HEK293 (cell line): ENCODE data around the gene KIAA1755.

Experiments used
- CTCF ChIA-PET: fragments of 350-600 bp; formaldehyde crosslinking; extraction: SDS; loops from one replicate; lab custom pipeline; 2021; ENCODE audit warnings: antibody characterized with exemption; lab: Yijun Ruan, JAX
- POLR2A ChIA-PET: fragments of 300-600 bp; formaldehyde crosslinking; extraction: SDS; loops from one replicate; lab custom pipeline; 2020; ENCODE audit warnings: antibody characterized with exemption, inconsistent platforms; lab: Yijun Ruan, JAX
- H3K27ac ChIP-seq: fragments of 200-500 bp; sonication (Bioruptor generic); 2 replicates; pipeline ENCODE4 v1.5.1; 2014; ENCODE audit warnings: low read depth, low read length, control low read depth, inconsistent platforms; ENCODE audit errors: extremely low read depth
- H3K36me3 ChIP-seq, 2 experiments: fragments of 200-500 bp in 1 of 2; sonication (Bioruptor generic) in 1 of 2; 1 replicate in 1 of 2; 2 replicates in 1 of 2; pipeline ENCODE4 v1.5.1; 2014 to 2017; ENCODE audit warnings: inconsistent platforms in 2 of 2, low read length in 2 of 2; ENCODE audit not compliant: control insufficient read depth in 2 of 2, insufficient read depth in 1 of 2
- H3K4me1 ChIP-seq: fragments of 200-500 bp; sonication (Bioruptor generic); 2 replicates; pipeline ENCODE4 v1.5.1; 2014; ENCODE audit warnings: mild to moderate bottlenecking, low read length, inconsistent platforms; ENCODE audit not compliant: control insufficient read depth, insufficient read depth
- H3K4me3 ChIP-seq: 2 replicates; pipeline ENCODE4 v1.5.1; 2011; ENCODE audit warnings: low read depth, mild to moderate bottlenecking, control low read depth, low read length, moderate library complexity
- H3K9me3 ChIP-seq: fragments of 200-500 bp; sonication (Bioruptor generic); 2 replicates; pipeline ENCODE4 v1.5.1; 2014; ENCODE audit warnings: low read depth, low read length, inconsistent platforms; ENCODE audit not compliant: control insufficient read depth, insufficient read depth
- BCL11B ChIP-seq: fragments of 450-650 bp; formaldehyde crosslinking; IDR thresholded peaks from 2 replicates; pipeline ENCODE4 v1.5.1; 2016; ENCODE audit warnings: low read depth, missing biosample characterization, missing genetic modification characterization
- MEIS1 ChIP-seq: sonication (generic); formaldehyde crosslinking; IDR thresholded peaks from 2 replicates; pipeline ENCODE4 v1.8.1; 2022; ENCODE audit warnings: missing genetic modification reagents, mild to moderate bottlenecking, borderline replicate concordance
- MYNN ChIP-seq: fragments of 450-650 bp; formaldehyde crosslinking; IDR thresholded peaks from 2 replicates; pipeline ENCODE4 v1.5.1; 2016; ENCODE audit warnings: missing biosample characterization, missing genetic modification characterization, borderline replicate concordance
- SP3 ChIP-seq: fragments of 450-650 bp; formaldehyde crosslinking; IDR thresholded peaks from 2 replicates; pipeline ENCODE4 v1.5.1; 2016; ENCODE audit warnings: missing biosample characterization, missing genetic modification characterization
- ZFP3 ChIP-seq: fragments of 450-650 bp; formaldehyde crosslinking; IDR thresholded peaks from 2 replicates; pipeline ENCODE4 v1.5.1; 2016; ENCODE audit warnings: low read depth, missing biosample characterization, missing genetic modification characterization
- ZNF335 ChIP-seq: fragments of 450-650 bp; formaldehyde crosslinking; conservative IDR thresholded peaks from 2 replicates; pipeline ENCODE4 v1.5.1; 2016; ENCODE audit warnings: missing biosample characterization, missing genetic modification characterization
- ZNF473 ChIP-seq: fragments of 450-650 bp; formaldehyde crosslinking; IDR thresholded peaks from 2 replicates; pipeline ENCODE4 v1.5.1; 2017; ENCODE audit warnings: missing biosample characterization, missing genetic modification characterization
- ZNF548 ChIP-seq: fragments of 450-650 bp; formaldehyde crosslinking; IDR thresholded peaks from 2 replicates; pipeline ENCODE4 v1.5.1; 2016; ENCODE audit warnings: missing biosample characterization, missing genetic modification characterization
- ZNF571 ChIP-seq: fragments of 450-650 bp; formaldehyde crosslinking; IDR thresholded peaks from 2 replicates; pipeline ENCODE4 v1.5.0; 2017; ENCODE audit warnings: missing biosample characterization, missing genetic modification characterization
- ZNF621 ChIP-seq: fragments of 450-650 bp; formaldehyde crosslinking; IDR thresholded peaks from 2 replicates; pipeline ENCODE4 v1.5.1; 2017; ENCODE audit warnings: missing biosample characterization, missing genetic modification characterization
- ZNF623 ChIP-seq: fragments of 450-650 bp; formaldehyde crosslinking; IDR thresholded peaks from 2 replicates; pipeline ENCODE4 v1.5.1; 2016; ENCODE audit warnings: missing biosample characterization, missing genetic modification characterization
- ZNF626 ChIP-seq: fragments of 450-650 bp; sonication (Bioruptor Pico); formaldehyde crosslinking; IDR thresholded peaks from 2 replicates; pipeline ENCODE4 v1.5.1; 2018; ENCODE audit warnings: missing biosample characterization, missing genetic modification characterization, inconsistent platforms
- ZNF629 ChIP-seq: fragments of 450-650 bp; formaldehyde crosslinking; IDR thresholded peaks from 2 replicates; pipeline ENCODE4 v1.5.1; 2017; ENCODE audit warnings: missing biosample characterization, missing genetic modification characterization
- ZNF777 ChIP-seq: fragments of 450-650 bp; formaldehyde crosslinking; IDR thresholded peaks from 2 replicates; pipeline ENCODE4 v1.5.1; 2017; ENCODE audit warnings: missing biosample characterization, missing genetic modification characterization, borderline replicate concordance
- TF ChIP-seq, protein P1 (sequence below): fragments of 450-650 bp; formaldehyde crosslinking; IDR thresholded peaks from 2 replicates; pipeline ENCODE4 v1.5.1; 2016; ENCODE audit warnings: missing biosample characterization, missing genetic modification characterization, borderline replicate concordance
- TF ChIP-seq, protein P2 (sequence below): fragments of 450-650 bp; formaldehyde crosslinking; IDR thresholded peaks from 2 replicates; pipeline ENCODE4 v1.5.1; 2016; ENCODE audit warnings: missing biosample characterization, missing genetic modification characterization
- TF ChIP-seq, protein P3 (sequence below): fragments of 450-650 bp; formaldehyde crosslinking; IDR thresholded peaks from 2 replicates; pipeline ENCODE4 v1.5.1; 2016; ENCODE audit warnings: missing biosample characterization, missing genetic modification characterization

KIAA1755 gene

DNA sequence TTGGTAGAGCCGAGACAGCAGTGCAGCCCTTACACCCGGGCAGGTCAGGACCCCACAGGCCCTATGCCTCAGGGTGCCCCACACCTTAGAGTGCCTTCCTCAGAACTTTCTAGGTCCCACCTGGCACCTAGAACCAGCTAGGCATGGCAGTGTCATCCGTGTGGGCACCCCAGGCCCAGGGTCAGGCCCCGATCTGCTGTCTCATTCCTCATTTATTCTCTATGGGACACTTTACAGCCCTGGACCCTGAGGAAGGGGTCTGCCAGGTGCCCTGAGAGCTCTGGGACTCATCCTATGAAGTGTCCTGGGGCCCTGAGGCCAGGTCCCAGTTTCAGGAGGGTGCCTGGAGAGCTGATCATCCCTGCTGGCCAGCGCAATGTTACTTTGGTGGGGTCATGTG lies 35.3 kb upstream of the KIAA1755 start:
- Histone ChIP-seq H3K4me3 (no peak overlapping the region), H3K9me3 (no peaks in the 10 kb centered on the region), H3K4me1 (no peaks in the 10 kb centered on the region), H3K36me3 (no peaks in the 10 kb centered on the region), H3K27ac (no peak overlapping the region)
- POLR2A ChIA-PET, result no interaction called here
- TF ChIP-seq ZNF626 (tag by site-specific recombination) (no peak), BCL11B (tag by site-specific recombination) (no peak), ZNF629 (tag by site-specific recombination) (no peak)
- CTCF ChIA-PET, result interaction anchor here (1.2 kb wide), 2 partner anchors 9 to 10 kb away, joined by 3 to 4 read pairs; no protein-coding TSS in a partner anchor

DNA sequence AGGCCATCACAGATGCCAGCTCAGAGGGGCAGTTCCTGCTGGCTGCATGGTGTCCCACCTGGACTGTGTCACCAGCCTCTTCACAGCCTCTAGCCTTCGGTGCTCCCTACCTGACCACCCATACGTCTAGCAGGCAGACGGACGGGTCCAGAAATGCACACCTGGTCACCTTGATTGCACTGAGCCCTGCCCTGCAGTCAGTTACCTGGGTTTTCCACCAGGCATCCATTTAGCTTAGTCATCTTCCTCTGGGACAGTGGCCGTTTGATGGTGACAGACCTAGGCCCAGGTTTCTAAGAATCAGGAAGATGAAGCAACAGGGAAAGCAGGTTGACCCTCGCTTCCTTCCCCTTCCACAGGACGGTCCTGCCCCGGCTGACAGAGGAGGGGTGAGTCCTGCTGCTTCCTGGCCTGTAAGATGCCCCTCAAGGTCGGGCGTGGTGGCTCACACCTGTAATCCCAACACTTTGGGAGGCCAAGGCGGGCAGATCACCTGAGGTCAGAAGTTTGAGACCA lies 33.6 kb upstream of the KIAA1755 start:
- POLR2A ChIA-PET, result no interaction called here
- Histone ChIP-seq H3K4me1 (no peaks in the 10 kb centered on the region), H3K36me3 (no peaks in the 10 kb centered on the region), H3K27ac (no peak overlapping the region), H3K4me3 (no peak overlapping the region), H3K9me3 (no peaks in the 10 kb centered on the region)
- CTCF ChIA-PET, result interaction anchor here (1.0 kb wide), 1 partner anchor 21 kb away, joined by 3 read pairs; no protein-coding TSS in a partner anchor
- TF ChIP-seq ZNF473 (tag by site-specific recombination) (no peak), SP3 (no peak), ZNF777 (tag by site-specific recombination) (no peak)
- TF ChIP-seq, protein P1, sequence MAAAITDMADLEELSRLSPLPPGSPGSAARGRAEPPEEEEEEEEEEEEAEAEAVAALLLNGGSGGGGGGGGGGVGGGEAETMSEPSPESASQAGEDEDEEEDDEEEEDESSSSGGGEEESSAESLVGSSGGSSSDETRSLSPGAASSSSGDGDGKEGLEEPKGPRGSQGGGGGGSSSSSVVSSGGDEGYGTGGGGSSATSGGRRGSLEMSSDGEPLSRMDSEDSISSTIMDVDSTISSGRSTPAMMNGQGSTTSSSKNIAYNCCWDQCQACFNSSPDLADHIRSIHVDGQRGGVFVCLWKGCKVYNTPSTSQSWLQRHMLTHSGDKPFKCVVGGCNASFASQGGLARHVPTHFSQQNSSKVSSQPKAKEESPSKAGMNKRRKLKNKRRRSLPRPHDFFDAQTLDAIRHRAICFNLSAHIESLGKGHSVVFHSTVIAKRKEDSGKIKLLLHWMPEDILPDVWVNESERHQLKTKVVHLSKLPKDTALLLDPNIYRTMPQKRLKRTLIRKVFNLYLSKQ, result no peak
- TF ChIP-seq, protein P2, sequence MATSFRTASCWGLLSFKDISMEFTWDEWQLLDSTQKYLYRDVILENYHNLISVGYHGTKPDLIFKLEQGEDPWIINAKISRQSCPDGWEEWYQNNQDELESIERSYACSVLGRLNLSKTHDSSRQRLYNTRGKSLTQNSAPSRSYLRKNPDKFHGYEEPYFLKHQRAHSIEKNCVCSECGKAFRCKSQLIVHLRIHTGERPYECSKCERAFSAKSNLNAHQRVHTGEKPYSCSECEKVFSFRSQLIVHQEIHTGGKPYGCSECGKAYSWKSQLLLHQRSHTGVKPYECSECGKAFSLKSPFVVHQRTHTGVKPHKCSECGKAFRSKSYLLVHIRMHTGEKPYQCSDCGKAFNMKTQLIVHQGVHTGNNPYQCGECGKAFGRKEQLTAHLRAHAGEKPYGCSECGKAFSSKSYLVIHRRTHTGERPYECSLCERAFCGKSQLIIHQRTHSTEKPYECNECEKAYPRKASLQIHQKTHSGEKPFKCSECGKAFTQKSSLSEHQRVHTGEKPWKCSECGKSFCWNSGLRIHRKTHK (tag by site-specific recombination), result no peak

DNA sequence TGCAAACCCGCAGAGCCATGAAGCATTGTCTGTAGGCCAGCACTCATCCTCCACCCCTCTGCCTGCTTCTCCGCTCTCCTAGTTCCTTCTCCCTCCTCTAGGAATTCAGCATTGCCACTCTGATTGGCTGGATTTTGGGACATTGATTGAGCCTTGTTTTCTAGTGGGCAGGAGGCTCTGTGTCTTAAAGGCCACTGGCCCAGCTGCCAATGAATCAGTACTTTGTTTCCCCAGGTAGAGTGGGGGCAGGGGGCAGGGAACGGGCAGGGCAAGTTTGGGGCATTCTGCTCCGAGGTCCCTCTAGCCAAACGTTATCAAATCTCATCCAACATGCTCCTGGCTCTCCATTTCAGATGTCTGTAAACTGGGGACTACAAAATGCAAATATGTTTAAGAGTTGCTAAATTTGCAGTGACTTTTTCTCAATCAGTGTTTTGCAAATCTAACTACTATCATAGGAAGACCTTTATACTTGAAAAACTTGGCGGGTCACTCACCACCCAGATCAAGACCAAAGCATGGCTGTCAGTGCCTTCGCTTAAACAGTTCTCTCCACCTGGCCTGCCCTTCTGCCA lies 33.0 kb upstream of the KIAA1755 start:
- H3K36me3 ChIP-seq, result no peaks in the 10 kb centered on the region
- no peak for TF ChIP-seq ZNF621
- TF ChIP-seq ZNF335, result no peak
- TF ChIP-seq MYNN (tag by site-specific recombination), result no peak
- no peak for TF ChIP-seq ZNF548 (tag by site-specific recombination)
- no peak for TF ChIP-seq ZNF623 (tag by site-specific recombination)
- TF ChIP-seq ZNF571 (tag by site-specific recombination), result no peak
- TF ChIP-seq MEIS1 (CRISPR knock-in tag), result no peak
- TF ChIP-seq, protein P3, sequence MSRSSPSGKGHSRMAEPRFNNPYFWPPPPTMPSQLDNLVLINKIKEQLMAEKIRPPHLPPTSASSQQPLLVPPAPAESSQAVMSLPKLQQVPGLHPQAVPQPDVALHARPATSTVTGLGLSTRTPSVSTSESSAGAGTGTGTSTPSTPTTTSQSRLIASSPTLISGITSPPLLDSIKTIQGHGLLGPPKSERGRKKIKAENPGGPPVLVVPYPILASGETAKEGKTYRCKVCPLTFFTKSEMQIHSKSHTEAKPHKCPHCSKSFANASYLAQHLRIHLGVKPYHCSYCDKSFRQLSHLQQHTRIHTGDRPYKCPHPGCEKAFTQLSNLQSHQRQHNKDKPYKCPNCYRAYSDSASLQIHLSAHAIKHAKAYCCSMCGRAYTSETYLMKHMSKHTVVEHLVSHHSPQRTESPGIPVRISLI (tag by site-specific recombination), result no peak
- TF ChIP-seq ZFP3 (tag by site-specific recombination), result no peak
- H3K4me3 ChIP-seq, result no peak overlapping the region
- POLR2A ChIA-PET, result no interaction called here
- no peaks in the 10 kb centered on the region for H3K4me1 ChIP-seq
- no peaks in the 10 kb centered on the region for H3K9me3 ChIP-seq
- CTCF ChIA-PET, result no interaction called here
- H3K27ac ChIP-seq, result no peak overlapping the region
